Esophagus muscularis mucosa (tissue), 3 donors: ENCODE measurements around the gene MAPK8IP3.

Experiments used
- CTCF ChIP-seq, 3 experiments: fragments of 200-600 bp in 2 of 3; fragments of 450-650 bp in 1 of 3; sonication (generic) in 2 of 3; IDR thresholded peaks; one replicate each; pipeline ENCODE4 v1.5.1; 2017 to 2019; ENCODE audit warnings: antibody characterized with exemption in 3 of 3, mild to moderate bottlenecking in 2 of 3, moderate library complexity in 1 of 3
- POLR2A ChIP-seq: fragments of 450-650 bp; IDR thresholded peaks from one replicate; pipeline ENCODE4 v1.6.1; 2017; ENCODE audit warnings: antibody characterized with exemption, moderate library complexity, mild to moderate bottlenecking, low read depth

- TF ChIP-seq CTCF (IDR thresholded peaks at IDR 0.05), result no peak
- TF ChIP-seq POLR2A, result no peak
Measured at GRCh38 chr16:1764971-1765370, 59.0 kb downstream of the MAPK8IP3 start.
